Sigmoid colon (tissue), 7 donors: ENCODE data around the gene FGFRL1. TPM values are rescaled to one million over a fixed set of nuclear protein-coding genes. Genes with fewer than 3 reads are reported as not detected.

Experiments used
- DNase-seq: peaks from one replicate; pipeline ENCODE4 v3.0.0-alpha.2; 2019
- H3K27ac ChIP-seq, 4 donors: fragments of 200-600 bp; sonication (generic); one replicate each; pipeline ENCODE4 v1.5.1; 2016 to 2019; ENCODE audit warnings: mild to moderate bottlenecking in 1 of 4
- H3K27me3 ChIP-seq, 3 donors: fragments of 200-600 bp; sonication (generic); one replicate each; pipeline ENCODE4 v1.5.1; 2019; ENCODE audit warnings: mild to moderate bottlenecking in 1 of 3
- H3K36me3 ChIP-seq, 4 donors: fragments of 200-600 bp; sonication (generic); one replicate each; pipeline ENCODE4 v1.5.1; 2016 to 2019
- H3K4me1 ChIP-seq, 4 donors: fragments of 200-600 bp; sonication (generic); one replicate each; pipeline ENCODE4 v1.5.1; 2017 to 2019
- H3K4me3 ChIP-seq, 4 donors: fragments of 200-600 bp; sonication (generic); one replicate each; pipeline ENCODE4 v1.5.1; 2017 to 2019; ENCODE audit warnings: mild to moderate bottlenecking in 2 of 4, moderate library complexity in 1 of 4
- H3K9me3 ChIP-seq, 4 donors: fragments of 200-600 bp in 3 of 4; sonication (generic) in 3 of 4; one replicate each; pipeline versions ENCODE4 v1.5.1 to v1.6.1; 2013 to 2019
- CTCF ChIP-seq, 4 experiments: fragments of 450-650 bp in 3 of 4; fragments of 200-600 bp in 1 of 4; IDR thresholded peaks; one replicate each; pipeline ENCODE4 v1.5.1; 2016 to 2019; ENCODE audit warnings: antibody characterized with exemption in 4 of 4, mild to moderate bottlenecking in 3 of 4, moderate library complexity in 2 of 4
- EP300 ChIP-seq, 4 donors: sonication (generic); formaldehyde crosslinking; IDR thresholded peaks; one replicate each; pipeline ENCODE4 v1.6.1; 2017; ENCODE audit warnings: antibody characterized with exemption in 4 of 4
- POLR2A ChIP-seq, 2 donors: fragments of 450-650 bp; IDR thresholded peaks; one replicate each; pipeline ENCODE4 v1.6.1; 2016; ENCODE audit warnings: antibody characterized with exemption in 2 of 2, mild to moderate bottlenecking in 2 of 2, moderate library complexity in 2 of 2
- POLR2AphosphoS5 ChIP-seq, 4 donors: sonication (generic); formaldehyde crosslinking; IDR thresholded peaks; one replicate each; pipeline ENCODE4 v1.6.1; 2017; ENCODE audit warnings: antibody characterized with exemption in 4 of 4
- WGBS, 2 donors: extraction: QIAGEN DNeasy Blood & Tissue Kit; methylation state at CpG; one replicate each; pipeline ENCODE4 v1.1.7; 2013; 5-methylcytosine and 5-hydroxymethylcytosine counted together
- intact Hi-C: fragments of 100-400 bp; cut with DNase I; formaldehyde crosslinking; loops from one replicate; pipeline ENCODE4 v1.15.1; 2023
- polyA plus RNA-seq, 3 donors: library from polyadenylated mRNA; stranded (reverse); fragments of 200-250 nt; gene quantifications; one replicate each; pipeline ENCODE4 v1.2.3, GENCODE V29; 2013
- total RNA-seq, 4 donors: library from RNA; depleted of rRNA; stranded (reverse); fragments of >200 nt; gene quantifications; one replicate each; pipeline ENCODE4 v1.1.0, GENCODE V29; 2016
- donor health status: healthy with polysubstance abuse.
- donor health status: Bipolar disorder and iron deficiency.
- donor health status: healthy.

The FGFRL1 gene
- total and polyA plus RNA-seq, 7 donors: 1.2 to 12.1 (median 6.8) TPM

DNA sequence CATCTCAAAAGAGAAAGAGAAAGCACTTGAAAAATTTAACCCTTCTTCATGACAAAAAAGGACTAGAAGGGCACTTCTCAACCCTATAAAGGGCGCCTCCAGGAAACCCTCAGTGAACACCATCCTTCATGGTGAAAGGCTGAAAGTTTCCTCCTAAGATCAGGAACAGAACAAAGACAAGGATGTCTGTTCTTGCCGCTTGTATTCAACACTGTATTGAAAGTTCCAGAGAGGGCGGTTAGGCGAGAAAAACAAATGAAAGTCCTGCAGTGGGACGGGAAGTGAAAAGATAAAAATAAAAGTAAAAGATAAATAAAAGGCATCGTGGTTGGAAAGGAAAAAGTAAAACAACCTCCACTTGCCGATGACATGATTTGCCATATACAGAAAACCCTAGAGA is 51.0 kb downstream of the FGFRL1 start:
- intact Hi-C loops: no loop called here
- Histone ChIP-seq H3K27me3 (peaks cover 3 to 53% (median 25%) of the 10 kb centered on the region in 3 donors), H3K36me3 (no peaks in the 10 kb centered on the region), H3K9me3 (no peaks in the 10 kb centered on the region), H3K4me3 (no peak overlapping the region), H3K27ac (no peak overlapping the region), H3K4me1 (no peaks in the 10 kb centered on the region)
- peak; percentile 4 for DNase-seq
- no peak for TF ChIP-seq EP300 (IDR thresholded peaks at IDR 0.05)
- 56 to 57% methylated on average over 7 of the region's 7 CpGs for WGBS, 2 donors

DNA sequence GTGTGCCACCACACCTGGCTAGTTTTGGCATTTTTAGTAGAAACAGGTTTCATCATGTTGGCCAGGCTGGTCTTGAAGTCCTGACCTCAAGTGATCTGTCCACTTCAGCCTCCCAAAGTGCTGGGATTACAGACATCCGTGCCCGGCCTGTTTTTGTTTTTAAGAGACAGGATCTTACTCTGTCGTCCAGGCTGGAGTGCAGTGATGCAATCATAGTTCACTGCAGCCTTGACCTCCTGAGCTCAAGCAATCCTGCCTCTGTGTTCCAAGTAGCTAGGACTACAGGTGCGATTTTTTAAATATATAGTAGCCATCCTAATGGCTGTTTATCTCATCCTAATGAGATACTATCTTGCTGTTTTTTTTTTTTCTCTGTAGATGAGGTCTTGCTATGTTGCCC is 54.3 kb downstream of the FGFRL1 start:
- H3K4me3 ChIP-seq: no peak overlapping the region
- DNase-seq: no peak
- peaks cover 0 to 42% (median 7%) of the 10 kb centered on the region in 3 donors for H3K27me3 ChIP-seq
- intact Hi-C loops: no loop called here
- H3K27ac ChIP-seq: no peak overlapping the region
- no peaks in the 10 kb centered on the region for H3K36me3 ChIP-seq
- no peaks in the 10 kb centered on the region for H3K4me1 ChIP-seq
- H3K9me3 ChIP-seq: no peaks in the 10 kb centered on the region
- TF ChIP-seq EP300 (IDR thresholded peaks at IDR 0.05): no peak
- no peak for TF ChIP-seq POLR2AphosphoS5 (IDR thresholded peaks at IDR 0.05)
- TF ChIP-seq POLR2A (IDR thresholded peaks at IDR 0.05): no peak
- no peak for TF ChIP-seq CTCF (IDR thresholded peaks at IDR 0.05)
- WGBS, 2 donors: 24 to 56% methylated on average over 4 of the region's 4 CpGs

DNA sequence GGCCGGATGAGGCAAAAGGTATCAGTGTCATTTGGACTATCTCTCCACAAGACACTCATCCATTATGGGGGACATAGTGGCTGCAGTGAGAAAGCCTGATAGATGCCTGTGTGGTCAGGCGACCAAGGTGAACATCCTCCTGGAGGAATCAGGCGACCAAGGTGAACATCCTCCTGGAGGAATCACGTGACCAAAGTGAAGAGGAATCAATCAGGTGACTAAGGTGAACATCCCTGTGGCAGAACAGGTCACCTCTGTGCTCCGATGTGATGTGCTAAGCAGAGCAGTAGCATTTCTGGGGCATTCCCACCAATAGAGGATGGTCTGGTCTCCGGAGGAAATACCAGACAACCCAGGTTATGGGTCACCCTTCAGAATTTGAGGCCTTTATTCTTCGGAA is 58.0 kb downstream of the FGFRL1 start:
- no peaks in the 10 kb centered on the region for H3K36me3 ChIP-seq
- no peaks in the 10 kb centered on the region for H3K4me1 ChIP-seq
- WGBS, 2 donors: 89 to 92% methylated on average over 7 of the region's 7 CpGs
- H3K9me3 ChIP-seq: peaks cover 0 to 4% (median 0%) of the 10 kb centered on the region in 4 donors
- H3K27me3 ChIP-seq: peaks cover 0 to 49% (median 0%) of the 10 kb centered on the region in 3 donors
- H3K27ac ChIP-seq: no peak overlapping the region
- no peak for DNase-seq
- intact Hi-C loops: no loop called here
- H3K4me3 ChIP-seq: no peak overlapping the region
- TF ChIP-seq POLR2AphosphoS5 (IDR thresholded peaks at IDR 0.05) (no peak), CTCF (IDR thresholded peaks at IDR 0.05) (no peak), EP300 (IDR thresholded peaks at IDR 0.05) (no peak), POLR2A (IDR thresholded peaks at IDR 0.05) (no peak)

DNA sequence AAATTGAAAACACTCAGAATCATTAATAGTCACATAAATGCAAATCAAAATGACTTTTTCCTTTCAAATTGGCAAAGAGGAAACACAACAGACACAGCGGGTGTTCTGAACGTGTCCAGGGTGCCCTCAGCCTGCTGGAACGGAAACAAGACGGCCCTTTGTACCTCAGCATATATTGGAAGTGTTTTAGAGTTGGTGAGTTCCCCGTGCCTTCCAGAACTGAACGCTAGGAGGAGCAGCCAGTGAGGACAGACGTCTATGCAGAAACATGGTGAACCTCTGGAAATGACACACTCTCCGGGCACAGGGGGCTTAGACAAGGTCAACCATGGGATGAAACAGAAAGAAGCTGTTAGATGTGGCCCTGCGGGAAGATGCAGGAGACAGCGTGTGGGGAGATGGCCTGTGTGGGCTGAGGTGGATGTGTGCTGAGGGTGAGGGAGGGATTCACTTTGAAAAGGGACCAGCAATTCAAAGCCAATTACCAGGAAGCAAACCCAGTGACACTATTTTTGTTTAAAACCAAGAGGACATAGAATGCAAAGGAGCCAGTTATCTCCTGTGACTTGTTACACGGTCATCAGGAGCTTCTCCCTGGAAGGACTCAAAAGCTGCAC is 61.5 kb downstream of the FGFRL1 start:
- Histone ChIP-seq H3K36me3 (no peaks in the 10 kb centered on the region), H3K27me3 (peaks cover 0 to 47% (median 0%) of the 10 kb centered on the region in 3 donors), H3K9me3 (peaks cover 0 to 4% (median 0%) of the 10 kb centered on the region in 4 donors), H3K4me3 (no peak overlapping the region), H3K27ac (no peak overlapping the region), H3K4me1 (no peaks in the 10 kb centered on the region)
- DNase-seq: no peak
- TF ChIP-seq EP300 (IDR thresholded peaks at IDR 0.05) (no peak), POLR2AphosphoS5 (IDR thresholded peaks at IDR 0.05) (no peak), POLR2A (IDR thresholded peaks at IDR 0.05) (no peak), CTCF (IDR thresholded peaks at IDR 0.05) (peak in 3 of 4 experiments; percentile 42 to 47 (median 47))
- 20 to 24% methylated on average over 11 of the region's 11 CpGs for WGBS, 2 donors
- intact Hi-C loops: no loop called here

DNA sequence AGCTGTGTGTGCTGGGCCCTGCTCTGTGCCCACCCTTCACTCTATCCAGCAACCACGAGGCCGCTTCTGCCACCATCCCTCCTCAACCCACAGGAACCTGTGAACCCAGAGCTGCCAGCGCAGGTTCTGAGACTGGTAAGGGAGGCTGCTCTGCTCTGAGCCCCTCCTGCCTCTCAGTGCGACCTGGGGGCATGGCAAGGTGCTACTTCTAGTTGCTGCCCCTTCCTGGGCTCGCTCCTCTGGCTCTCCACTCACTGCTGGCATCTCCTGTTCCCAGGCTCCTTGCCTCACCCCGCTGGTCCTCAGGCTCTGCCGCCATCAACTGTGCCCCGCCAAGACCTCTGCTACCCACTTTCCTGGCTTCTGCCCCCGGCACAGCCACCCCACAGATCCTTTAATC is 62.7 kb downstream of the FGFRL1 start:
- 86 to 90% methylated on average over 9 of the region's 9 CpGs for whole genome bisulfite sequencing, 2 donors
- H3K36me3 ChIP-seq: no peaks in the 10 kb centered on the region
- no peaks in the 10 kb centered on the region for H3K4me1 ChIP-seq
- H3K4me3 ChIP-seq: no peak overlapping the region
- TF ChIP-seq EP300 (IDR thresholded peaks at IDR 0.05) (no peak), CTCF (IDR thresholded peaks at IDR 0.05) (no peak)
- no peak overlapping the region for H3K27ac ChIP-seq
- peaks cover 0 to 43% (median 0%) of the 10 kb centered on the region in 3 donors for H3K27me3 ChIP-seq
- H3K9me3 ChIP-seq: peaks cover 0 to 4% (median 0%) of the 10 kb centered on the region in 4 donors
- intact Hi-C loops: no loop called here
- no peak for DNase-seq
